Cardiac ventricle fibroblast (primary cell): ENCODE results near the gene CCAR1. TPM values are rescaled to one million over a fixed set of nuclear protein-coding genes. Genes with fewer than 3 reads are reported as not detected.

Source experiments
- total RNA-seq: library from RNA; depleted of rRNA; stranded (reverse); fragments of >200 nt; gene quantifications from 2 replicates; pipeline ENCODE4 v1.2.3, GENCODE V29; 2015

CCAR1 gene
- total RNA-seq = 29.3 and 41.3 TPM in 2 replicates

GRCh38 chr10:68720793-68721672, at the start of gene CCAR1:
TSS of gene CCAR1 (plus strand) at chr10:68721239. CDS start at chr10:68722505, 1,266 bp downstream.

GRCh38 chr10:68826764-68827591, 105.9 kb downstream of the CCAR1 start, which contains the start of gene STOX1:
TSS of gene STOX1 (plus strand) at chr10:68827531. CDS start at chr10:68827624, 93 bp downstream.

Other genes starting within 250 kb of the CCAR1 start
- gene DNA2, start 249.3 kb upstream of the CCAR1 start, total RNA-seq = 2.3 and 2.4 TPM in 2 replicates
- 6.8 and 7.1 TPM in 2 replicates for gene SLC25A16, start 193.7 kb upstream of the CCAR1 start, total RNA-seq
- 3.1 and 3.6 TPM in 2 replicates for gene TET1, start 160.9 kb upstream of the CCAR1 start, total RNA-seq
- 0.50 and 0.64 TPM in 2 replicates for gene STOX1, start 106.3 kb downstream of the CCAR1 start, total RNA-seq
- 29.3 and 31.2 TPM in 2 replicates for gene DDX50, start 180.1 kb downstream of the CCAR1 start, total RNA-seq
- gene DDX21, start 234.9 kb downstream of the CCAR1 start, total RNA-seq = 35.6 and 39.4 TPM in 2 replicates